Measurements from ENCODE around the gene MED26.

DNA sequence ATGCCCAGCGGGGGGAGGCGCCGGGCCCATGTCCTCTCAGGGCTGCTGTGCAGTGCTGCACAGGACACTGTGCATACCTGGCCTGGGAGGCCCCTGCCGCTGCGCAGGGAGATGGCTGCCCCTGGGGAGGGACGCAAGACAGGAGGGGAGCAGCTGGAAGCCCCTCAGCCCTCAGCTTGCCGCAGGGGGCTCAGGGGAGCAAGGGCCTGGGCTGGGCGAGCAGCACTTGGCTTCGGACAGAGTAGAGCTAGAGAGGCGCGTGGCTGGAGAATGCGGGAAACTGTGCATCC is 96.7 kb downstream of the MED26 start:
- TF ChIP-seq, protein P1, sequence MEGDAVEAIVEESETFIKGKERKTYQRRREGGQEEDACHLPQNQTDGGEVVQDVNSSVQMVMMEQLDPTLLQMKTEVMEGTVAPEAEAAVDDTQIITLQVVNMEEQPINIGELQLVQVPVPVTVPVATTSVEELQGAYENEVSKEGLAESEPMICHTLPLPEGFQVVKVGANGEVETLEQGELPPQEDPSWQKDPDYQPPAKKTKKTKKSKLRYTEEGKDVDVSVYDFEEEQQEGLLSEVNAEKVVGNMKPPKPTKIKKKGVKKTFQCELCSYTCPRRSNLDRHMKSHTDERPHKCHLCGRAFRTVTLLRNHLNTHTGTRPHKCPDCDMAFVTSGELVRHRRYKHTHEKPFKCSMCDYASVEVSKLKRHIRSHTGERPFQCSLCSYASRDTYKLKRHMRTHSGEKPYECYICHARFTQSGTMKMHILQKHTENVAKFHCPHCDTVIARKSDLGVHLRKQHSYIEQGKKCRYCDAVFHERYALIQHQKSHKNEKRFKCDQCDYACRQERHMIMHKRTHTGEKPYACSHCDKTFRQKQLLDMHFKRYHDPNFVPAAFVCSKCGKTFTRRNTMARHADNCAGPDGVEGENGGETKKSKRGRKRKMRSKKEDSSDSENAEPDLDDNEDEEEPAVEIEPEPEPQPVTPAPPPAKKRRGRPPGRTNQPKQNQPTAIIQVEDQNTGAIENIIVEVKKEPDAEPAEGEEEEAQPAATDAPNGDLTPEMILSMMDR (IDR thresholded peaks at IDR 0.05) = no peak
- TF ChIP-seq POLR2A (IDR thresholded peaks at IDR 0.05) = no peak

Measured in lower leg skin (tissue), 3 donors.